ENCODE results near the gene ZSWIM6.
"Not testable (repeated sequence)": the region's sequence is repeated elsewhere in the genome, so short reads cannot be mapped to it uniquely, and the experiment has no call there.

ZSWIM6 gene

DNA sequence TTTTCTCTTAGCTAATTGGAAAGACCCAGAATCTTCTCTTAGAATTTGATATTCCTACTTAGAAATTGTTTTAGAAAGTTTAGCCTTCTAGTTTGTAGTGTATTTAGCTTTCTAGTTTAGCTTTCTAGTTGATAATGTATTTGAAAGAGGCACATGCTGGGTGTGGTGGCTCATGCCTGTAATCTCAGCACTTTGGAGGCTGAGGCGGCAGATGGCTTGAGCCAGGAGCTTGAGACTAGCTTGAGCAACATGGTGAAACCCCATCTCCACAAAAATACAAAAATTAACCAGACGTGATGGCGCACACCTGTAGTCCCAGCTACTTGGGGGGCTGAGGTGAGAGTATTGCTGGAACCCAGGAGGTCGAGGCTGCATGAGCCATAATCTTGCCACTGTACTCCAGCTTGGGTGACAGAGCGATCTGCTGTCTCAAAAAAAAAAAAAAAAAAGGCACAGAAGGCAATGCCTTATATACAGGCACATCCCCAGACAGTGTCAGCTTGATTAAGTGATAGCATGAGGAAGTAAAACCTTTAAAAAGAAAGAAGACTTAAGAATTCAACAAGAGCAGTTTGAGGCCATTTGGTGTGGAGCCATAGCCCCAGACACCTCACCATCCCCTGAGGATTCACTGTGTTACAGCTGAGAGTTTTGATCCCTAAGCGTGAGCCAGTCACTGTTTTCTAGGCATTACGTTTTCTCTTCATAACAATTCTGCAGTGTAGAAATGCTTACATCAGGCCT is 34.6 kb downstream of the ZSWIM6 start:
- DNase-seq: no peak

DNA sequence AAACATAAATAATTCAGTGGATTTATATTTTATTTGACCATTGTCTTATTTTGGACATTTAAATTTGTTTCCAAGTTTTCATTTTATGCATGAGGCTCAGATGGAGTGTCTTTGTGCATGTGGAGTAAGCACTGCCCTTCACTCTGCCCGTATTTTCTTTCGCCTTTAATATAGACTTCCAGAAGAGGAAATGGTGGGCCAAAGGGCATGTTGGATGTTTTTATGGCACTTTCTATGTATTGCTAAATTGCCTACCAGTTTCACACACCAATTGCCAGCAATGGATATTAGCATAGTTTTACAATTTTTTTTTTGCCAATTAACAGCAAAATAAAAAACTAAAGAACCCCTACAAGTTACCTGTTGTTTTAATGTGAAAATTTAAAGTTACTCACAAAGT is 38.4 kb downstream of the ZSWIM6 start:
- DNase-seq: no peak

DNA sequence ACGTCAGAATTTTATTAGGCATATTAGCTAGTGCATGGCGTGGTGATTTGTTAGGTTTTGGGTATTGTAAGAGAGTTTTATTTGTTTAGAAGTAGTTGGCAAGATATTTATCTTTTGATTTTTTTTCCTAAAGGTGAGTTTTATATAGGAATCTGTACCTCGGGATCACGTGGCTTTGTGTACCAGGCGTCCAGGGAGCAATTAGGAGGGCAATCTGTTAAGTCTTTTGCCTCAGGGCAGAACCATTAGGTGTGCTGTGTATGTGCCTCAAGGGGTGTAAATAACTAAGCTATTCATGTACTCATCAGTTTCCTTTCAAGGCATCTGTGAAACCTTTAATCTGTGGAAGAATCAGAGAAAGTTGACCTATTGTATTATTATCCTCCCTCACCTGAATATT is 39.4 kb downstream of the ZSWIM6 start:
- no peak for DNase-seq

DNA sequence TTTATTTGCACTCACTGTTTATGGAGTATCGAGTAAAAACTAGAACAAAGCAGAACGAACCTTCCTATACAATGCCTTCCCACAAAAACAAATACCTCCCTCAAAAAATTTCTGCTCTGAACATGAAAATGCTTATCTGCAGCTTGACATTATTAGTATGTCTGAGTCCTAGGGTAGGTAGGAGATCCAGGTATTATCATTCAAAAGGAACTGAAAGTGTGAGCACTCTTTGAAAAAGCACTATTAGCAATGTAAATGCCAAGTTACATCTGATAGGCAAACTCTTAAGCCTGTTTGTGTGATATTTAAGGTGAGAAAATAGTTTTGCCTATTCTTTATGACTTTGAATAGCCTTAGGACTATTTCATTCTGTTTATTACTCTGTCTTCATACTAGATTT is 47.6 kb downstream of the ZSWIM6 start:
- no peak for DNase-seq

DNA sequence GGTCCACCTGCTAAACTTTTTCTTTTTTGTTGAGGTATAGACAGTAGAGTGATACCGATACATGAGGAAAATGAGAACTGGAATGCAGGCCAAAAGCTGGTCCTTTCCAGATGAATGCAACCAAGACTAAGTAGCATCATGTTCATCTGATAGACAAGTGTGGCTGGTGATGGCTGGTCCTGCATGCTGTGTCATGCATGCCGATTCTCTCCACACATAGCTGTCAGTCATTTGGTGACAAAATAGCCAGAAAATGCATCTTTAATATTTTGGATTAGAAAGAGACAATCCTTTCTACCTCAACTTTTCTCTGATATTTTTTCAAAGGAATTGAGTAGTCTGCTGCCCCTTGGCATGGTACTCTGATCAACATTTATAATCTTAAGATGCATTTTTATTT is 49.9 kb downstream of the ZSWIM6 start:
- no peak for DNase-seq

DNA sequence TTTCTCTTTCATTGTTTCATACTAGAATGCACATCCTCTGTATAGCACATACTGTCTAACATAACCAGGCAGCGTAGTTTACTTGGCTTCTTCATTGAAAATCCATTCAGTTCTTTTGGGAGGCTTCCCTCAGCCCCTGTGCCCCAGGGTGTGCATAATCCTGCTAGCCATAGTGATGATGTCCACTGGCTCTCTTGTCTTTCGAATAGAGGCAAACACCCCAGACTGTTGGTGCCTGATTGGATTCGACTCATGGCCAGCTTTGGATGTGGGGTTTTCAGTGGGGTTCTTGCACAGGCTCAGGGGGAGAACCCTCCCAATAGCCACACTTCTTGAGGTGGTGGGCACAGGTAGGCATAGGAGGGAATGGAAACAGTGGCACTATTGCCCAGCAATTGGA is 53.6 kb downstream of the ZSWIM6 start:
- no peak for DNase-seq

DNA sequence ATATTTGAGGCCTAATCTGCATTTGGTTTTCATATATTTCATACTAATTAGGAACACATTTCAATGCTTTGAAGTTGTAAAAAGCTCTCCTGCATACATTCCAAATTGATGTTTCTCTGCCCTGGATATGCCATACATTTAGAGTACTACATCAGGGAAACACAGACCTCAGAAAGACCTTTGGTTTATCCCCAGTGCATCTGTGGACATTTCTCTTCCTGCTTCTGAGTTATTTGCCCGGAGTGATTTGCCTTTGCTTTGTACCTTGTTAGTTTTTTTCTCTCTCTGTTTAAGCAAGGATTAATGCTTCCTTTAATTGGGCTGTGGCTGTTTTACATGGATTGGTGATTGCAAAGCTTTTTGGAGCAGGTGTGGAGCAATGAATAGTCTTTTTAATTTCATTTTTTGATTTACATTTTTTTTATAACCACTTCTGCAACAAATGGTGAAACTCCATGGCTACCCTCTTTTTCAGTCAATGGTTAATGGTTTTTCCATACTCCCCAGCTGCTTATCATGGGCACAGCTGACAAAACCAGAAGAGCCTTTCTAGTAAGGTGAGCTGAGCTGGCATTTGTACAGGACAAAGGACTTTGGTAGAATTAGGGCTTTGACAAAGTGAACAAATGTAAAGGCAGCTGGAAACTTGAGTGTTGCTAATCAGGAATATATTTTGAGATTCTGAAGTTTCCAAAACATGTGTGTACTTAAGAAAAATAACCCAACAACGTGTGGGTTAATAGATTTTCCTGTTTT is 54.2 kb downstream of the ZSWIM6 start:
- DNase-seq: no peak

DNA sequence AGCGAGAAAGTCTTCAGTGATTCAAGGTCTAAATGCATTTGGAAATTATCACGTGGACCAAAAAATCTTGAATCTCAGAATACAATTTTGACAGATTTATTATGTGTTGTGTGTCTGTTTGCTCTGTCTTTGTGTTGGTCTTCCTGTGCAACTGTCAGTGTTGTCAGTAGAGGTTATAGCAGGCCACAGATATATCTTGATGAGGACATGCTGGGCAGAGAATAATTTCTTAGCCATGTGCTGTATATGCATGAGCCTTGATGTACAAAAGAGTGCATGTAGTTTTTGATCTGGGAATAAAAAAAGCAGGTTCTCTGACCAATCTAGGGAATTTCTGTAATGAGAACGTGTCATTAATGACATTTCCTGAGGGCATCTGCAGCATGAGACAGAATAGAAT is 57.6 kb downstream of the ZSWIM6 start:
- no peak for DNase-seq

DNA sequence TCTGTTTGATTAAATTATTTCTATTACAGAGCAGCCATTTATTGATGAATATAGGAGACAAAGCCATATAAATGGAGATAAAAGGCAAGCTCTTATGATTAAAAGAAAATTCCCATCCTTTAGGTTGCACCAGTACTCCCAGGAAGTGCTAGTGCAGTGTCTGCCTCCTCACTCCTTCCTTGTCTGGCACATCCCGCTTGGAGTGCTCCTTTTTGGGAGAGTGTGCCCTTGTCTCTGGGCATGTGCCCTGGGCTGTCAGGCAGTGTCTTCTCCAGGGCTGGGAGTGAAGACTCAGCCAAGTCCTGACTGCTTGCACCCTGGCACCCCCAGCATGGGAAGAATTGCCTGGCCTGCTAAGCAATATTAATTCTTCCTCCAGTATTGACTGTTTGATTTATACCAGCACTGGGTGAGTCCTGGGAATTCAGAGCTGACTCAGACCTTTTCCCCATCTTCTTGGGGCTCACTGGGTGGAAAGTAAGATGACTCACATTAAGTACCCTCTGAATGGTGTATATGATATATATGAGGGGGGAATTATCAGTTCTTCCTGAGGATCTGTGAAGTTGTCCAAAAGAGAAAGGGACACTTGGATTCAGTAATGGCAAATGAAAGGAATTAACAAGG is 62.1 kb downstream of the ZSWIM6 start:
- no peak for DNase-seq

DNA sequence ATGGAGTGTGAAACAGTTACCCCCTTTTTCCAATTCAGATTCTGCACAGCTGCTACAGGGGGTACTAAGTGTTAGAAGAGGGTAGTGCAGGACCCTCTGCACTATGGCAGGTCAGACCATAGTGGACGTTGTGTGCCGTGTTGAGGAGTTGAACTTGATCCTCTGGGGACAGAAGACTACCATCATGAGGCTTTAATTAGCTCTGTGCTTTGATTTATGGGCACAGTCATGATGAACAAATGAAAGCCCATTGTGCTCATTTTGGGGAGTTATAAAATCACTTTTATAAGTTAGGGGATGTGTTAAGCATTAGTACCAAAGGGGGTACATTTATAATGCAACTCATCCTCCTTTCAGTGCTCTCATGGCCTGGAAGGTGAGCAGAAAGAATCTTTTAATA is 62.7 kb downstream of the ZSWIM6 start:
- DNase-seq: no peak

DNA sequence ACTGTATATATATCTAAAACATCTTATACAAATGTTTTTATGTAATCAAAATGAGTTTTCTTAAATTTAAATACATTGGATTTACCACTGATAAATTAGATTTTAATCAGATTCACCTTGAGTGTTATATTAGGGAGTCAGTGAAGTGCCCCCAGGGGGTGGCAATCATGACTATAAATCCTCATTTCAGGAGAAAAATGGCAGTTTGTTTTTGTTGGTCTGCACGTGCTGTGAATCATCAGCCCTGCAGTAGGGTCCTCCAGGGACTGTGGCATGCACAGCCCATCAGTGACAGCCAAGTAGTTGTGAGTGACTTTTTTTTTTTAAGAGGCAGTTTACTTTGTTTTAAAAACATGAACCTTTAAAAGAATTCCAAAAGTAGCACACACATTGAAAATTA is 65.2 kb downstream of the ZSWIM6 start:
- DNase-seq: no peak

DNA sequence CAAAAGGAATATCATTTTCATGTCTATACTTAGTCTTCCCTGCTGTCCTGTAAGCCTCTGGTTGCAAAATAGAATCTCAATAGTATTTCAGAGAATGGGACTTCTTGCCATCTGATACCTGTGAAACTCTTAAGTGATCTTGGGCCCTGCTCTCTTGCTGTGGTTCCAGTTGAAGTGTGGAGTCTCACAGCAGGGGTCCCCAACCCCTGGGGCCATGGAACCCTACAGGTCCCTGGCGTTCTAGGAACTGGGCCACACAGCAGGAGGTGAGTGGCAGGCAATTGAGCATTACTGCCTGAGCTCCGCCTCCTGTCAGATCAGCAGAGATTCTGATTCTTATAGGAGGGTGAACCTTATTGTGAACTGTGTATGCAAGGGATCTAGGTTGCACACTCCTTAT is 65.9 kb downstream of the ZSWIM6 start:
- DNase-seq: no peak

DNA sequence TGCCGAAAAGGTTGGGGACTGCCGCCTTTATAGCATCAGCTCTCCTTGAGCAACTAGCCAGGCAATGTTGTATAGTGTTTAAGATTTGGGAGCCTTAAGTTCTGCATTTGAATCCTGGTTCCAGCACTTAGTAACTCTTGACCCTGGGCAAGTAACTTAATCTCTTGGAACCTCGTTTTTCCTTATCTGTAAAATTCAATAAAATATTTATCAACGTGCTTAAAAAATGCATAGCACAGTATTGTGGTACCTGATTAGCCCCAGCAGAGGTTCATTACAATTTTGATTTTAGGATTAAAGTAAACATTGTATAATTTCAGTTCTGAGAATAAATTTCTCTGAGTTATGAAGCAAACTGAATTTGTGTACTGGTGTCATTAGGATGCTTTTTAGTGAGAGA is 66.4 kb downstream of the ZSWIM6 start:
- DNase-seq: no peak

DNA sequence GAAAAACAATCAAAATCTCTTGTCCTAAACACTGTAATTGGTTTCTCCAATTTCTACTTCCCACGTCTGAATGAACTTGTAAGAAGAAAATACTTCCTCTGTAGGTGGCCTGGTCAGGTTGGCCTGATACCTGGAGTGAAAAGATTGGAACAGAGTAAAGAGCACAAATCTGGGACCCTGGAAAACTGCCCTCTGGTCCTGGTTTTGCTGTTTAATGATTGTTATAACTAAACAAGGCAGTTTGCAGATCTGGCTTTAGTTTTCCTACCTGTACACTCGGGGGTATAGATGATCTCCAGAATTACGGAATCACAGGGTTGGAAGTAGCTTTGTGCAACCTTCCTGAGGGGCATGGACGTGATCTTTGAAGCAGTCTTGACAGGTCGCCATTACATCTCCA is 67.6 kb downstream of the ZSWIM6 start:
- no peak for DNase-seq

DNA sequence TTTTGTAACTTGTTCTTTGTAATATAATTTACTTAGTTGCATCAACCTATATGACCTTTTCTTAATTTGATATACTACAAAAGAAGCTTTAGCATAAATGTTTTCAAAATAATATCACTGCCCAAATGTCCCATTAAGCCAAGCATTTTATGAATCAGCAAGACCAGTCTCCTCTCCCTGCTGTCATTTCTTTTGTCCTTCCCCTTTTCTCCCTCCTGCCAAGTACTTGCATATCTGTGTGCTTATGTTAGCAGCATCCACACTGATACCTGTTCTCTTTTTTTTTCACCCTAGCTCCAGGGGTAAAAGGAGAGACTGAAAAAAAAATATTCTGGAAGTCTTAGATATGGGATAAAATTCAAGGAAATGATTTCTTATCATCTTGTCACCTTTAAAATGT is 69.7 kb downstream of the ZSWIM6 start:
- DNase-seq: peak in 1 of 2 donors; percentile 18

DNA sequence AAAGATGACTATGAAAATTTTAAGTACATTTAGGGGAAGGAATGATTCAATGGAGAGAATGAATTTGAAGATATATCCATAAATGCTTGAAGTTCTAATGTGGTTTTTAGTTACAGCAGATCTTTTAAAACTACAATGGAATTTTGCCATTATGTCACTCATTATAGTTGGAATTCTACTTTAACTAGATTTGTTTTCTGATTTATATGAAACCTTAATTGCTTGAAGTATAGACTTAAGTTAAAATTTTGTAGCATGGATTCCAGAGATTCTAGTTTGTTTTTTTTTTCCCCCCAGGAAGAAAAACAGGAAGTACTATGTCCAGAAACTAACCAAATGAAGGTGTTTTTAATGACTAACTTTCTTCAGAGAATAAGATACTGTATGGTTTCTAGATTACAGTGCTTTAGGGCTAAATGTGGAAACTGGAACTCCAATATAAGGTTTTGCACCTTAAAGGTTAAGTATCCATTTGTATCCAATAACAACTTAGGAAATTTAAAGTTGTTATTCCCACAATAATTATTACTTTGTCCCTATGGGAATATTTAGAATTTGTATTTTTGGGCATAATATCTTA is 70.3 kb downstream of the ZSWIM6 start:
- DNase-seq: no peak

DNA sequence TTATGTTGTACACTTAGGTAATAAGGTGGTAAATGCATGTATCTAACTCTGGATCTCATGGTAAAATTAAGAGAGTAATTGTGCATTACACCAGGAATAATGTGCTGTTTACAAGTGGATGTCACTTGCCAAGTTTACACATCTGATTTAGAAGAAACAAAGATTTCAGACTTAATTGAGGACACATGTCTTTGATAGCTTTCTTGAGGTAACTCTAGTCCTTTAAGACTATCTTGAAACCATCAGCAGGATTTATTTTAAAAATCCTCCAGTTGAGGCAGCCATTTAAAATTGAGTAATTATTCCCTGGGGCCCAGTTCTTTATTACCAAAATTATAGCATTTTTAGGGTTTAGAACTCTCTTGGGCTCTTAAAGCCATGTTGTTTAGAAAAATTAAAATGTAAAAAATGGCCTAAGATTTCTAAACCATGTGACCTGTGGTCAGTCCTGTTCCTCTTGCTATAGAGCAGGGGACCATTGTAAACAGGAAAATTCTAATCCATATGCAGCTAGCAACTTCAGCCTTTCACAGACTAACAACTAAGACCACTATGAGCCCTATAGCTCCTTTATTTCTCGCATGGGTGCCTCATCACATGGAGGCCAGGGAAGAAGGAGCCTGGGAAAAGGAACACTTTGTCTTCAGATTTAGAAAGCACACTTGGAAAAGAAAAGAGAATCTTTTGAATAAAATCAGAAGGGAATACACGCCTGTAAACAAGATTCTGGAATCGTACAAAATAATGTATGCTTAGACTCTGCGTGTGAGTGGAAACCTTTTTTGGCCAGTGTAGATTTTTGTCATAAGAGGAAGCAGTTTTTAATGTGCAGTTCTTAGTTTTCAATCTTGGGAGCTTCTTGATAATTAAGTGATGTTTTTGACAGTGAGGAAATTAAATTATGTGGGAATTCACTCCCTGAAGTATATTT is 71.2 kb downstream of the ZSWIM6 start:
- no peak for DNase-seq

DNA sequence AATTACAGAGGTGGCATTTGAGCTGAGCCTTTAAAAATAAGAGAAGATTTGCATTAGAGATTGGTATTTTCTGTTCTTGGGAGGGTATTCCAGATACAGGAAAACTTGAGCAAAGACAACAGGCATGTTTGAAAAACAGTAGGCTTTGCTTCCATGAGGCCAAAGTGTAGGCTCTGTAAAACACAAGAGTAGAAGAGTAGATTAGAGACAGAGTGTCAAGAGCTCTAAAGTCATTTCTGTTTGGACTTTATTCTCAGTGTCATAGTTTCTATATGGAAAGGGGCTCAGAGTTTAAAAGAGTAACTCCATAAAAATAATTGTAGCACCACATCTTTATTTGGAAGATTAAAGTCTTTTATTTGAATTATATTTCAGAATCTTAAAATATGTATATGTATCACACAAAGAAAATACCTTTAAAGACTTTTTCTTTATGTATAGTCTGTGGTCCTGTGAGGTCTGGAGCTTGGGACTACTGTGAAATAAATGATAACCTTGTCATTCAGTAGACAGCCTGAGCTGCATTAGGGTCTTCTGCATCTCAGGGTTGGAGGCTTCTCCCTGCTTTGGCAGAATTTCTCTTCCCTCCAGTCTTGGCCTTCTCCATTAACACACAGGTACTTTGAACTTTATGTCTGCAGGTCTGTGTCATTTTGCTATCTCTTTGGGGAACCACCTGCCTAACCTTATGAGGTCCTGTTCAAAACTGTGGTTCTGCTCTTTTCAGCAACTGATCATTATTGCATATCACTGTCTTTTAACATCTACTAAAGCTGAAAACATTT is 73.6 kb downstream of the ZSWIM6 start:
- no peak for DNase-seq

DNA sequence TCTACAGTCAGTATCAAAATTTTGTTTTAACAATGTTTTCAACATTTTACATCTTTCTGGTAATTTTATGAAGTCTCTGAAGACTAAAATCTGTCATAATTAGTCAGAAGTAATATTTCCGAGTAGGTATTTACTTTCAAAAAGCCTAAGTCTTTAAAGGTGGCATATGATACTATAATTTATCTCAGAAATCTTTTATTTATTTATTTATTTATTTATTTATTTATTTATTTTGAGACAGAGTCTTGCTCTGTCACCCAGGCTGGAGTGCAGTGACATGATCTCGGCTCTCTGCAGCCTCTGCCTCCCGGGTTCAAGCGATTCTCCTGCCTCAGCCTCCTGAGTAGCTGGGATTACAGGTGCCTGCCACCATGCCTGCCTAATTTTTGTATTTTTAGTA is 74.4 kb downstream of the ZSWIM6 start:
- DNase-seq: not testable (repeated sequence)

DNA sequence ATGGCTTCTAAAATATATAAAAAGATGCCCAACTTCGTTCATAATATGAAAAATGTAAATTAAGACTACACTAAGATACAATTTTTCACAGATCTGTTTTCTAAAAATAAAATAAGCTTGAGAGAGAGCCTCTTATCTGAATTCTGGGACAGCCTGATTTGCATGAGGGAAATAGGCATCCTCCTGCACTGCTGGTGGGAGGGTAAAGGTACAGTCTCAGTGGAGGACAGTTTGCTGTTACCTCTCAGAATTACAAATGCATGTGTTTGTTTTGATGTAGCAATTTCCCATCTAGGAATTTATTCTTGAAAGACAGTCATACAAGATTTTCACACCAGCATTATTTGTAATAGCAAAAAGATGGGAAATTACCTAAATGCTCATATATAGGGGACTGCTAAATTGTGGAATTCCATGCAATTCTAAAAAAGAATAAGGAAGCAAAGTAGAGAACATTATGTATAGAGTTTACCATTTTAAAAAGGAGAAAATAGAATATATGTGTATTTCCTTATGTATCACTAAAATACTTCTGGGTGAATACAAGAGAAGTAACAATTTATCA is 75.7 kb downstream of the ZSWIM6 start:
- peak in 1 of 2 donors; percentile 41 for DNase-seq

DNA sequence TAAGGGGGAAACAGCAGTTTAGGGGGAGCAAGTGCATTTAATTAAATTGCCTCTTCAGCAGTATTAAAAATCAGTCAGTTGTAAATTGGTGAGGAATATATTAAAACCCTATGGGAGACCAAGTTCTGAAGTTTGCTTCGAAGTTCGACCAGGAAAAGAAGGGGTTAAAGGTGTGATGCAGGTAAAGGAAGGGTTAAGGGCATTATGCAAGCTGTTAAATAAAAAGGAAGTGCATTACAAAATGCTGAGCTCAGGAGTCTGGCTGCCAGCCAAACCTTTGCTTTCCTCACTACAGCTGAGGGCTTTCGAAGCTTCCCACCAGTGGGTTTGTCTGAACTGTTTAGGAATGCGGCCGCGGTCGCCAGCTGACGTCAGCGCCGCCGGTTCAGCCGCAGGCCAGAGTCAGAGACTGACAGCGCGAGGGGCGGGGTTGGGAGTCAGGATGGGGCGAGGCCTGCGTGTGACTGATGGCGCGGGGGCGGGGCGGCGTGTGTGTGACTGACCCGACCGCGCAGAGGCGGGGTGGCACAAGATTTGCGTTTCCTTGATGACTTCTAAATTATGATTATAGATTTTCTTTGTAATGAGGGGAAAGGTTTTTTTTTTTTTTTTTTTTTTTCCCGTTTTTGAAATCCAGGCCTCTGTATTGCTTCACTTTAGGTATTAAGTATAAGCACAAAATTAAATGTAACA is 76.6 kb downstream of the ZSWIM6 start:
- peak; percentile 98 to 99 for DNase-seq

All from inflammatory macrophage treated with lipopolysaccharide for 1 hour (primary cell).